ENCODE results near the gene DBF4.

GRCh38 chr7:87919875-87920274 lies 43.6 kb downstream of the DBF4 start:
- TF ChIP-seq TAF1 (IDR thresholded peaks at IDR 0.05; ENCODE audit: borderline replicate concordance, low read depth, low read length) (no peak), POLR2A (IDR thresholded peaks at IDR 0.05; ENCODE audit: low read depth, low read length) (no peak)
